Mesothelial cell of epicardium (in vitro differentiated cells): ENCODE measurements around the gene KCNC2. TPM values are rescaled to one million over a fixed set of nuclear protein-coding genes. Genes with fewer than 3 reads are reported as not detected.

Experiments
- DNase-seq, 2 experiments: peaks; one replicate each; pipeline ENCODE4 v3.0.0; 2021; ENCODE audit warnings: low spot score in 2 of 2; ENCODE audit not compliant: unreplicated experiment in 2 of 2
- H3K27ac Mint-ChIP-seq: 2 replicates; pipeline ENCODE4 v1.8.0; 2021; ENCODE audit warnings: mixed read lengths
- H3K27me3 Mint-ChIP-seq: 2 replicates; pipeline ENCODE4 v1.8.0; 2021; ENCODE audit warnings: low read depth, mixed read lengths
- H3K36me3 Mint-ChIP-seq: 2 replicates; pipeline ENCODE4 v1.8.0; 2021; ENCODE audit warnings: mixed read lengths
- H3K4me1 Mint-ChIP-seq: 2 replicates; pipeline ENCODE4 v1.8.0; 2021; ENCODE audit warnings: mixed read lengths
- H3K4me3 Mint-ChIP-seq: 2 replicates; pipeline ENCODE4 v1.8.0; 2021; ENCODE audit warnings: mild to moderate bottlenecking, moderate library complexity, mixed read lengths
- H3K9me3 Mint-ChIP-seq: 2 replicates; pipeline ENCODE4 v1.8.0; 2021; ENCODE audit warnings: mixed read lengths
- total RNA-seq: library from RNA; stranded (reverse); gene quantifications from 3 replicates; pipeline ENCODE4 v1.2.1, GENCODE V29; 2021
- TF ChIP-seq, protein P1 (sequence below): fragments of 200-600 bp; sonication (generic); IDR thresholded peaks from one replicate; pipeline ENCODE4 v1.5.0; 2021; ENCODE audit warnings: antibody characterized with exemption; ENCODE audit not compliant: unreplicated experiment

Gene KCNC2
- total RNA-seq, 1 donor from 2014 or later = 1.6 TPM

DNA sequence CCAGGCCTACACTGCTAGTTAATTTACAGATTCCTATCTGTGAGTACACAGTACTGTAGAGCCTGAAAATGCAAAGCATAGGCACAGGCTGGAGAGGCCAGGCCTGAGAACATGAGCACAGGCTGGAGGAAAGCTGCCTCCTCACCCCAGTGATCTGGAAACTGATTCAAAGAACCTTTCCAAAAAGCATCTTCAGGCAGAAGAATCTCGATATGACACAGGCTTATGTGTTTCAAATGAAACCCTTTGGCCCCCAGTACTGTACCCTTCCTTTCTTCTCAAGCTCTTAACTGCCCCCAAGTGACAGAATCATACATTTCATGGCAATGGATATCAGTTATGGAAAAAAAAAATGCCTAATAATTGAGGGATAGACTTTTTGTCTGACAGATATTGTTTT, 122.0 kb downstream of the KCNC2 start:
- H3K4me3 Mint-ChIP-seq = no peak overlapping the region
- no peaks in the 10 kb centered on the region for H3K27me3 Mint-ChIP-seq
- no peaks in the 10 kb centered on the region for H3K36me3 Mint-ChIP-seq
- peak overlapping the region; percentile 67 for H3K27ac Mint-ChIP-seq
- TF ChIP-seq, protein P1, sequence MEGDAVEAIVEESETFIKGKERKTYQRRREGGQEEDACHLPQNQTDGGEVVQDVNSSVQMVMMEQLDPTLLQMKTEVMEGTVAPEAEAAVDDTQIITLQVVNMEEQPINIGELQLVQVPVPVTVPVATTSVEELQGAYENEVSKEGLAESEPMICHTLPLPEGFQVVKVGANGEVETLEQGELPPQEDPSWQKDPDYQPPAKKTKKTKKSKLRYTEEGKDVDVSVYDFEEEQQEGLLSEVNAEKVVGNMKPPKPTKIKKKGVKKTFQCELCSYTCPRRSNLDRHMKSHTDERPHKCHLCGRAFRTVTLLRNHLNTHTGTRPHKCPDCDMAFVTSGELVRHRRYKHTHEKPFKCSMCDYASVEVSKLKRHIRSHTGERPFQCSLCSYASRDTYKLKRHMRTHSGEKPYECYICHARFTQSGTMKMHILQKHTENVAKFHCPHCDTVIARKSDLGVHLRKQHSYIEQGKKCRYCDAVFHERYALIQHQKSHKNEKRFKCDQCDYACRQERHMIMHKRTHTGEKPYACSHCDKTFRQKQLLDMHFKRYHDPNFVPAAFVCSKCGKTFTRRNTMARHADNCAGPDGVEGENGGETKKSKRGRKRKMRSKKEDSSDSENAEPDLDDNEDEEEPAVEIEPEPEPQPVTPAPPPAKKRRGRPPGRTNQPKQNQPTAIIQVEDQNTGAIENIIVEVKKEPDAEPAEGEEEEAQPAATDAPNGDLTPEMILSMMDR = no peak
- H3K4me1 Mint-ChIP-seq = peaks cover 14% of the 10 kb centered on the region
- DNase-seq = no peak
- H3K9me3 Mint-ChIP-seq = peaks cover 3% of the 10 kb centered on the region

DNA sequence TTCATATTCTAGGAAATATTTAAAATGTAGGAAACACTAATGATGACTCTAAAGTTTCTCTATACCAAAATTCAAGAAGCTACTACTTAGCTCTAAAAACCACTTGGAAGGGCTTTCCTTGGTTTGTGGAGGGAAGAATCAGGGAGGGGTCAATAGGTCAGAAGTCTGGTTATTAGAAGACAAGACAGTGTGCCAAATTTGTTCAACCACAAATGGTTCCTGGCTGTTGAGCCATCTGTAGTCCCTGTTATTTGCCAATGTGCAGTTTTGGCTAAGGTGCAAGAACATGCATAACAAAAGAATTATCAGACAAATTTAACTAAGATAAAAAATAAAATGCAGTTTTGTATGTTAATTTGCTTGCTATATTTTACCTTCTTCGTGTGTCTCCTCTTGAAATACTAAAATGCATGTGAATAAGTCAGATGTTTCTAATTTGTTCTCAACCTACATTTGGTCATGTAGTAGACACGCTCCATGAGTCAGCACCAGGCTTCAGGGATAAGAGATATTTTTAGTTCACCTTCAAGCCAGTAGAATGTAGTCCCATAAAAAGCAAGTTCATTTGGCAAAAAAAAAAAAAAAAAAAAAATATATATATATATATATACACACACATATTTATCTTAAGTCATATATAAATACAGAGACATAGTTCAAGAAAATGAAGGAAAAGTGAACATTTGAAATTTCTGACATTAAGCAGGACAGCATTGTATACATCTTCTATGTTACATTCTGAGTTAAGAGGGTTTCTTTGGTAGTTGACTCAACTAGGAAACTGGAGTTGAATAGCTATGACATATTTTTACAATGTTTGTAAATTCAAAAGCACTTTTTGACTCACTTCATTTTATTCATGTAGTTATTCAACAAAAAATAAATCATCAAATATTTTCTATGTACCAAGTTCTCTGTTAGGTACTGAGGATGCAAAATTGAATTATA, 123.3 kb downstream of the KCNC2 start:
- H3K4me1 Mint-ChIP-seq = peaks cover 14% of the 10 kb centered on the region
- TF ChIP-seq, protein P1 = no peak
- peaks cover 3% of the 10 kb centered on the region for H3K9me3 Mint-ChIP-seq
- no peaks in the 10 kb centered on the region for H3K36me3 Mint-ChIP-seq
- DNase-seq = no peak
- no peak overlapping the region for H3K4me3 Mint-ChIP-seq
- no peaks in the 10 kb centered on the region for H3K27me3 Mint-ChIP-seq
- H3K27ac Mint-ChIP-seq = no peak overlapping the region

DNA sequence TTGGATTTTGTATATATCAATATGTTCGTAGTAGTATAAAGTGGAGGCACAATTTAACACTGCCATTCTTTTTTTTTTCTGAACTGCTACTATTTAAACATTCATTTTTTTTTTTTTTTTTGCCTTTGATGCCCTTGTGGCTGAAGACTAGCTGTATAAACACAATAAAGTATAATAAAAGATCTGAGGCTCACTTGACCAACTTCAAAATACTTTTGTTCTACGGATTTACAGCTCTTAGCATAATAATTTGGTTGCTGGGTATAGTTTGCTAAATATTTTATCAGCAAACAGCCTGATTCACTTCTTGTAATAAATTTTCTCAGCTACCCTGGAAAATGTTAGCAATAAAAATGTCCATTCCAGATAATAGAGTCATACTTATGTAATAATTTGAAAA, 128.3 kb downstream of the KCNC2 start:
- no peak overlapping the region for H3K4me3 Mint-ChIP-seq
- peaks cover 5% of the 10 kb centered on the region for H3K4me1 Mint-ChIP-seq
- H3K27me3 Mint-ChIP-seq = no peaks in the 10 kb centered on the region
- TF ChIP-seq, protein P1 = no peak
- DNase-seq = no peak
- H3K36me3 Mint-ChIP-seq = no peaks in the 10 kb centered on the region
- H3K27ac Mint-ChIP-seq = no peak overlapping the region
- peaks cover 3% of the 10 kb centered on the region for H3K9me3 Mint-ChIP-seq

DNA sequence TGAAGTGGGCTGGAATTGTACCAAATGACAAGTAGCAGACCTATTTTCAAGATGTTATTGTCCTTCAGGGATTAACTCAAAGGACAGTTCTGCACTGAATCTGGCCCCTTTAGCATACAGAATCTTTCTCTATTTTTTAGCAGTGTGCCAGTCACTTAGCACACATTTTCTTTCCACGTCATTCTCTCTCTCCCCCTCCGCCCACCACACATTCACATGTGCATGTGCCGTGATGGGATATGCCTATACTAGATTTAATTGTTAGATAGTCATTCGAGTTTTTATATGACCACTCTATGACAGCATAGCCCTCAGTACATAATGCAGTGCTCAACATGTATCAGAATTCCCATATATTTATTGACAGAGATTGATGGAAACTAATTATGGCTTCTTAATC, 129.1 kb downstream of the KCNC2 start:
- H3K36me3 Mint-ChIP-seq = no peaks in the 10 kb centered on the region
- no peaks in the 10 kb centered on the region for H3K27me3 Mint-ChIP-seq
- no peak overlapping the region for H3K27ac Mint-ChIP-seq
- peaks cover 3% of the 10 kb centered on the region for H3K9me3 Mint-ChIP-seq
- peaks cover 5% of the 10 kb centered on the region for H3K4me1 Mint-ChIP-seq
- no peak for DNase-seq
- H3K4me3 Mint-ChIP-seq = no peak overlapping the region
- TF ChIP-seq, protein P1 = no peak

DNA sequence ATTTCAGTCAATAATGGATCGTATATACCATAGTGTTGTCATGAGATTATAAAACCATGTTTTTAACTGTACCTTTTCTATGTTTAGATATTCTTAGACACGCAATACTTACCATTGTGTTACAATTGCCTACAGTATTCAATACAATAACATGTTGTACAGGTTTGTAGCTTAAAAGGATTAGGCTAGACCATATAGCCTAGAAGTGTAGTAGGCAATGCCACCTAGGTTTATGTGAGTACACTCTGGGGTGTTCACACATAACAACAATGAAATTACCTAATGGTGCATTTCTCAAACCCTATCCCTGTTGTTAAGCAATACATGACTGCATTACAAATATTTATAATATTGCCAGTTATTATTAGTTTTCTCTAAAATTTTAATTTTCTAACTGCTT, 144.2 kb downstream of the KCNC2 start:
- no peaks in the 10 kb centered on the region for H3K27me3 Mint-ChIP-seq
- no peaks in the 10 kb centered on the region for H3K36me3 Mint-ChIP-seq
- peaks cover 16% of the 10 kb centered on the region for H3K4me1 Mint-ChIP-seq
- DNase-seq = no peak
- TF ChIP-seq, protein P1 = no peak
- H3K27ac Mint-ChIP-seq = no peak overlapping the region
- H3K4me3 Mint-ChIP-seq = no peak overlapping the region
- peaks cover 5% of the 10 kb centered on the region for H3K9me3 Mint-ChIP-seq
